CD4-positive, alpha-beta T cell treated with Interleukin-15 for 1 hour (primary cell): ENCODE results near the gene FCMR.

ENCODE experiments used
- DNase-seq: peaks from one replicate; pipeline ENCODE4 v3.0.0-alpha.2; 2020

The FCMR gene

DNA sequence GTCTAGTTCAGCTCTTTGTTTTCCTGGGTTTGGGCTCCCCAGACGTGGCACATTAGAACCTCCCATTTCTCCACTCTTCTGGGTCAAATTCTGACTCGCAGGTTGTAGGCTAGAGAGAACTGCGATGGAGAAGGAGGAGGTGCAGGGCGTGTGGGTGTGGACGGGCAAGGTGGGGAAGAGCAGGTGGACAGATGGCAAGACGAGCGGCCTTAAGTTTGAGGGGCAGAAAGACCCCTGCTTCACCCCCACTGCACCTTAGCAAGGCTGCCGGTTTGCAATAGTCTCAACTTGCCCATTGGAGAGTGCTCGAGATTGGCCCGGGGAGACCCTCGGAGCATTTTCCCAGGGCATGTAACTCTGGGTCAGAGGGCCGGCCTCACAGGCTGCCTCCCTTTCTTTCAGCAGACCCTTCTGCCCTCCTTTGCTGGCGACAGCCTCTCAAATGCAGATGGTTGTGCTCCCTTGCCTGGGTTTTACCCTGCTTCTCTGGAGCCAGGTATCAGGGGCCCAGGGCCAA lies 22.8 kb downstream of the FCMR start:
- no peak for DNase-seq

- DNase-seq, result no peak
These were observed 23.4 kb downstream of the FCMR start for GRCh38 chr1:206898089-206898914.

DNA sequence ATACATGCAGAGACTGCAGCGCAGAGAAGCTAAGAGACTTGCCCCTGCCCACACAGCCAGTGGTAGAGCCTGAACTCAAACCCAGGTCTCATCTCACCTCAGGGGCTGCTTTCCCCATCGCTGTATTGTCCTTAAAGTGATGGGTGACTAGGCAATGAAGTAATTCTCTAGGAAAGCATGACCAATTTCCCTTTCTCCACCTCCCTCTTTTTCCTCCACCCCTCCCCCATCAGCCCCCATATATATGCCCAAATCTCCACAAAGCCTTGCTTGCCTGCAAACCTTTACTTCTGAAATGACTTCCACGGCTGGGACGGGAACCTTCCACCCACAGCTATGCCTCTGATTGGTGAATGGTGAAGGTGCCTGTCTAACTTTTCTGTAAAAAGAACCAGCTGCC lies 24.6 kb downstream of the FCMR start, which contains the start of gene IL24:
IL24 (plus strand) TSS at position 269 of the 400 bp plus-strand sequence. CDS start 390 bp downstream, outside the sequence.
- no peak for DNase-seq

DNA sequence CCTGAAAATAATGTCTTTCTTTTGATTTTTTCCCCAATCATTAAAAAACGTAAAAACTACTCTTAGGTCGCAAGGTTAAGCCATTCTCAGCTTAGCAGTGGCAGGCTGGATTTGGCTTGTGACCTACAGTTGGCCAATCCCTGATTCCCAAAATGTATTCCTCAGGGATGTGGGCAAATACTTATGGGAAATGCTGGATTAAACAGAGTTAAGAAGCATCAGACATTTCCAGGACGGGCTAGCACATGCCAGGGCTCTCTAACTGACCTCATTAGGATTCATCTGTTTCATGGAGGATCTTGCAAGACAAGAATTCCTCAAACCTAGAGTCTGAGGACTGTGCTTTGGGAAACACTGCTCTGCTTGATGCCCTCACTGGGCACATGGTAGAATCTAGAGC lies 25.5 kb downstream of the FCMR start:
- DNase-seq, result no peak

DNA sequence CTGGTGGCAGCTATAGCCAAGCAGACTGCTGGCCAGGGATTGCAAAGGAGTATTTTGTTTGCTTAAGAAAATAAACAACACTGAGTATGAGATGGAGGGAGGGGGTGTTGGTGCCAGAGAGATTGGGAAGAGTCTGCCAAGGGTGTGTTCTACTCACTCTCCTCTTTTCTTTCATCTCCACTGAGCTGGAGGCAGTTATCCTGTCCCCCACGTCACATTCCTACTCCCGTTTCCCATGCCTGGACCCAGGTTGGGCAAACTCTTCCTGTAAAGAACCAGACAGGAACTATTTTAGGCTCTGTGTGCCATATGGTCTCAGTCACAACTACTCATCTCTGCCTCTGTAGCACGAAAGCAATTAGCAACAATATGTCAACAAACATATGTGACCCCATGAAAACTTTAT lies 25.9 kb downstream of the FCMR start:
- no peak for DNase-seq

GRCh38 chr1:206895325-206895724 lies 26.4 kb downstream of the FCMR start:
- no peak for DNase-seq

GRCh38 chr1:206893380-206893779 lies 28.4 kb downstream of the FCMR start:
- DNase-seq, result no peak

- DNase-seq, result no peak
These were observed 29.3 kb downstream of the FCMR start for GRCh38 chr1:206892351-206892984.

DNA sequence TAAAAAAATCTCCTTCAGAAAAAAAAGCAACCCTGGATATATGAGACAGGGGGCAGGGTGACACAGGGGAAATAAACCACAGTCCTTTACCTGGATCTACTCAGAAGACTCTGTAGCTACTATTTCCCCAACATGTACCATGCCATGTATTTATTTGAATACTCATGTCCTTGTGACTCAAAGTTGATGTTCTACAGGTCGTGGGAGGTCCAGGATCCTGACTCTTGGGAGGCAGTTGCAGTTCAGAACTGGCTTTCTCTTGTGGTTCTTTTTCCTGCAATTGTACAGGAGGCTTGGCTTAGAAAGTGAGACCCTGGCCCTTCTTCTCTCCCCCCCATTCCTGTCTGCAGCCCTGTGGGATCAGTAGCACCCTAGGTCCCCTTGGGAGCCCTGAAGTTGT lies 30.3 kb downstream of the FCMR start:
- DNase-seq, result no peak

GRCh38 chr1:206890125-206891060 lies 31.3 kb downstream of the FCMR start:
- no peak for DNase-seq

GRCh38 chr1:206887701-206888100 lies 34.0 kb downstream of the FCMR start:
- no peak for DNase-seq

GRCh38 chr1:206886831-206887230 lies 34.9 kb downstream of the FCMR start:
- DNase-seq, result no peak

- no peak for DNase-seq
These were observed 36.2 kb downstream of the FCMR start for GRCh38 chr1:206885341-206886060.

DNA sequence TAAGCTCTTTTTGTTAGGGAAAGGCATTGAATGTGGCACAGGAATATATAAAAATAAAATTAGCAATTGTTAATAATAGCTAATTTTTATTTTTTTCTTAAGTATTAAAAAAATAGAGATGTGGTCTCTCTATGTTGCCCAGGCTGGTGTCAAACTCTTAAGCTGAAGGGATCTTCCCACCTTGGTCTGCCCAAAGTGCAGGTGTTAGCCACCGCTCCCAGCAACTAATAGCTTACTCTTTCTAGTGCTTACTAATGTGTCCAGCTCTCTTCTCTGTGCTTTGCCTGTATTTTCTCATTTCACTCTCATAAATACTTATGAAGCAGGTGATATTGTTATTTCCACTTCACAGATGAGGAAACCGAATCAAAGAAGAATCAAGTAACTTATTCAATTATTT lies 37.9 kb downstream of the FCMR start:
- no peak for DNase-seq

GRCh38 chr1:206883160-206883559 lies 38.6 kb downstream of the FCMR start:
- no peak for DNase-seq

- DNase-seq, result no peak
These were observed 39.2 kb downstream of the FCMR start for GRCh38 chr1:206882555-206882954.

DNA sequence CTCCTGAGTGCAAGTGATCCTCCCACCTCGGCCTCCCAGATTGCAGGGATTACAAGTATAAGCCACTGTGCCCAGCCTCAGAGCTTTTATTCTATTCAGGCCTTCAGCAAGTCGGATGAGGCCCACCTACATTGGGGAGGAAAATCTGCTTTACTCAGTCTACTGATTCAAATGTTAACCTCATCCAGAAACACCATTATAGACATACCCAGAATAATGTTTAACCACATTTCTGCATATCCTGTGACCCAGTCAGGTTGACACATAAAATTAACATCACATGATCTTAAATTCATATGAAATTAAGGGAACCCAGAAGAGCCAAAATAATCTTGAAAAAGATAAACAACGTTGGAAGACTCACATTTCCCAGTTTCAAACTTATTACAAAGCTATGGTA lies 41.4 kb downstream of the FCMR start:
- DNase-seq, result no peak

DNA sequence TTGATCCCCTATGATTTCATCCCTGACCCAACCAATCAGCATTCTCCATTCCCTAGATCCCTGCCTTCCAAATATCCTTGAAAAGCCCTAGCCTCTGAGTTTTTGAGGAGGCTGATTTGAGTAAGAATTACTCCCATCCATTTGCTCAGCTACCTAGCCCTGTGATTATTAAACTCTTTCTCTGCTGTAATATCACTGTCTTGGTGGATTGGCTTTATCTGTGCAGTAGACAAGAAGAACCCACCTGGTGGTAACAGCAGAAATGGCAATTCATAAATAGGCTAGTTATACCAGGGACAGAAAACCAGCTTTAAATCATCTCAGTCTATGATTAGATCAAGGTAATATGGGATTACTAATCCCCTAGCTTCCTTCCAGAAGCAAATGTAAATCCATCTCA lies 43.3 kb downstream of the FCMR start:
- DNase-seq, result no peak

GRCh38 chr1:206875752-206876377 lies 45.9 kb downstream of the FCMR start:
- no peak for DNase-seq

DNA sequence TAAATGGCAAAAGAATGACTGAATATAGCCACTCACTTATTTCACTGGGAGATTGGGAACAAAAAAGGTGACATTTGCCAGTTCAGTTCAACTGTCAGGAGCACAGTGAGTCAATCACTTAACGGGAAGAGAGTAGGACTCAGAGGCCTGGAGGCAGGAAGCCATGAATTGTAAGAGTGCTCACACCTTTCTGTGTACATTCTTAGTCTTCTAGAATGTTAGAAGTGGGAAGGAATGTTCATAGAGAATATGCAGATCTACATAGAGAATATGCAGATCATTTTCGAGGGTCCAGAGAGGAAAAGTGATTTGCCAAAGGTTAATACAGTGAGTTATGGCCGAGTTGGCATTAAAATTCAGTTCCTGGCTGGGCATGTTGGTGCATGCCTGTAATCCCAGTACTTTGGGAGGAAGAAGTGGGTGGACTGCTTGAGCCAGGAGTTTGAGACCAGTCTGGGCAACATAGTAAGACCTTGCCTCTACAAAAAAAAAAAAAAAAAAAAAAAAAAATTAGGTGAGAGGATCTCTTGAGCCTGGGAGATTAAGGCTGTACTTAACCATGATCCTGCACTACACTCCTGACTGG lies 48.0 kb downstream of the FCMR start:
- DNase-seq, result no peak

DNA sequence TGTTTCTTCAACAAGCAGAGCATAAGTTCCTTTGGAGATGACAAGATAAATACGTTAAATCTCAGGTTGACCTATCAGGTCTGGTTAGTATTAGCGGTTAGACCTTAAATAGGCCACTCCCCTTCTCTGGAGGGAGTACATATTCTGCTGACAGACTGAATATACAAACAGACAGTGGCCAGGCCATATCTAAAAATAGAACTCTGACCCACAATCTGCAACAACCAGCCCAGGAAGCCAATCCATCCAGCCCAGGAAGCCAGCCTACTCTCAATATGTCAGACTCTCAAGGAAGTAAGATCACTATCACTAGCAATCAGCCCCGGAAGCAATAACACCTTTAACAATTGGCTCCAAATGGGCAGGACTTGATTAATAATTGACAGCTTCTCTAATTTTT lies 49.6 kb downstream of the FCMR start:
- no peak for DNase-seq

DNA sequence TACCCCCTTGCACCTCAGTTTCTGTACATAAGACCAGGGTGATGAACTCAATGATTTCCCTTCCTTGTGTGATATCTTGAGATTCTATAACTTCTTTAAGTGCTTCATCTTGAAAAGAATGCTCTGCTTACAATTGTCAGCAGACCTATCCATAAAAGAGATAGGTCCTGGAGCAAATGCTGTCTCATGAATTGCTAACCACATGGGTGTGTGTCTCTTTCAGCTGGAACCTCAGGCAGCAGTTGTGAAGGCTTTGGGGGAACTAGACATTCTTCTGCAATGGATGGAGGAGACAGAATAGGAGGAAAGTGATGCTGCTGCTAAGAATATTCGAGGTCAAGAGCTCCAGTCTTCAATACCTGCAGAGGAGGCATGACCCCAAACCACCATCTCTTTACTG lies 53.5 kb downstream of the FCMR start:
- DNase-seq, result no peak
